GM18505 (cell line): Measurements from ENCODE around the gene SUMF1.

Experiments used
- ATAC-seq: cut with Tn5 transposase; IDR thresholded peaks from one replicate; pipeline ENCODE4 v1.9.1; 2021; ENCODE audit not compliant: unreplicated experiment
- POLR2A ChIP-seq: IDR thresholded peaks from 4 replicates; pipeline ENCODE4 v1.6.1; 2011; ENCODE audit warnings: borderline replicate concordance; ENCODE audit not compliant: insufficient read depth, insufficient read length; ENCODE audit errors: extremely low read depth

SUMF1 gene

GRCh38 chr3:4466741-4467521, at the start of gene SUMF1:
TSS of gene SUMF1 (minus strand) at chr3:4467269. CDS start at chr3:4467245, 24 bp downstream.
- TF ChIP-seq POLR2A = peak; percentile 88
- ATAC-seq = peak; percentile 100

DNA sequence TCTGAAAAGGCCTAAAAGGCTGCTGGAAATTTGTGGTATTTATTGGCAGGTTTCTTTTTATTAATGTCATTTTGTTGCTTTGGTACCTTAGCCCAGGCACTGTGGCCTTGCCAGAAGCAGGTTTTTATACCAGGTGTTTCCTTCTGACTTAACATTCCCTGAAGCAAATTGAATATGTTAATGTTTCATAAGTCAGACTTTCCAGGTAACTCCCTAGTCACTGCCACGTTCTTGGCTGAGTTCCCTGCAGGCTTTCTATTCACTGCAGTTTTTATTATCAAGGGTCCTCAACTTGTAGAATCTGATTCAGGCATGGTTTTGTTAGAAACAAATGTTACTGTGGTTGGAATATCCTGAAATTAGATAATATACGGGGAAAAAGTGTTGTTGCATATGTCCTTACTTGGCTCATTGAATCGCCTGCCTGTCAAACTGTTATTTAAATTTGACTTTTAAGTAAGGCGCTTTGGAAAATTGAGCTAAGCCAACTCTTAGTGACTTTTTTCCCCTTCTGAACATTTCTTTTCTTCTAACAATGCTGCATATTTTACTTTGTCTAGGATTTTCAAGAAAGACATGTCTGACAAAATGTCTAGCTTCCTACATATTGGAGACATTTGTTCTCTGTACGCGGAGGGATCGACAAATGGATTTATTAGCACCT, 49.0 kb upstream of the SUMF1 start:
- TF ChIP-seq POLR2A = no peak

DNA sequence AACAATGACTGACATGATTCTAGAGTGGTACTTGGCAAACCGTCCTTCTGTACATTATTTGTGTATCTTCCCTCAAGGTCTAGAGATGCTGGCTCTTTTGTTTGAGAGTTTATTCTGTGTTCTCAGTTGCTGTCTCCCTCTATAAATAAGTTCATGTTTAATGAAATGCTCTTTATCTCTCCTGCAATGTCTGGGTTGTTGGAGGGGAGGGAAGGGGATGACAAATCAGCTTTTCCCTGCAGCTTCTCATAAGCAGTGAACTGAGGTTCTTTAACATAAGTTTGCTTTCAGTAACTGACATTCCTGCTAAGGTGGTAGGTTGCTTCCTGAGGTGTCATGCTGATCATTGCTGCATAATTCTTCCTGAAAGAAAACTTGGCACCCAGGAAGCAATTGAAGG, 47.8 kb upstream of the SUMF1 start:
- ATAC-seq = no peak
- TF ChIP-seq POLR2A = no peak

More for the DNA sequence above, 49.0 kb upstream of the SUMF1 start:
- no peak for ATAC-seq

- TF ChIP-seq POLR2A = no peak
- no peak for ATAC-seq
These were observed 47.3 kb upstream of the SUMF1 start for GRCh38 chr3:4514321-4514720.

GRCh38 chr3:4512895-4513616, 46.0 kb upstream of the SUMF1 start:
- ATAC-seq = no peak
- no peak for TF ChIP-seq POLR2A

DNA sequence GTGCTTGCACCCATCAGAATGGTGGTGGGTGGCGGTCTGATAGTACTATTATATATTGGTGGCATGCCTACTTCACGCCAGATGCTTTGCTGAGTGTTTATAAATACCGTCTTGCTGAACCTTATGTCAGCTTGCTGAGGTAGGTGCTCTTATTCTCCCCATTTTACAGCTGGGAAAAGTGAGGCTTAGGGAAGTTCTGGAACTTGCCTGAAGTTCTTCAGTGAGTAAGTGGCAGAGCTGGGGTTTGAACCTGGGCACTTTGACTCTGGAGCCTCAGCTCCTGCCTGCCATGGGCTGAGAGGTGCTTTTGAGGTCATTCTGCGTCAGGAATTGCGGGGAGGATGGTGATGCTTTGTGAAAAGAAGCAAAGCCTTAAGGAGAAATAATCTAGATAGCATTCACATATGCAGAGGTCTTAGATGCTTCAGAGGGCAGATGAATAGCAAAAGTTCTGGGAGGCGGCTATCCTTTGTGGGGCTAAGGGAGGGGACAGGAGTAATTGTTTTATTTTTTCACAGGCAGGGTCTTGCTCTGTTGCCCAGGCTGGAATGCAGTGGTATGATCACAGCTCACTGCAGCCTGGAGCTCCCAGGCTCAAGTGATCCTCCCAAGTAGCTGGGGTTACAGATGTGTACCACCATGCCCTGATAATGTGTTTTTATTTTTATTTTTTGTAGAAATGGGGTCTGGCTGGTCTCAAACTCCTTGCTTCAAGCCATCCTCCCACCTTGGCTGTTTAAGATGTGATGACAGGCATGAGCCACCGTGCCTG, 44.6 kb upstream of the SUMF1 start:
- ATAC-seq = no peak
- no peak for TF ChIP-seq POLR2A

- no peak for ATAC-seq
- no peak for TF ChIP-seq POLR2A
These were observed 43.1 kb upstream of the SUMF1 start for GRCh38 chr3:4509983-4510755.

GRCh38 chr3:4509043-4509442, 42.0 kb upstream of the SUMF1 start:
- no peak for ATAC-seq
- no peak for TF ChIP-seq POLR2A

DNA sequence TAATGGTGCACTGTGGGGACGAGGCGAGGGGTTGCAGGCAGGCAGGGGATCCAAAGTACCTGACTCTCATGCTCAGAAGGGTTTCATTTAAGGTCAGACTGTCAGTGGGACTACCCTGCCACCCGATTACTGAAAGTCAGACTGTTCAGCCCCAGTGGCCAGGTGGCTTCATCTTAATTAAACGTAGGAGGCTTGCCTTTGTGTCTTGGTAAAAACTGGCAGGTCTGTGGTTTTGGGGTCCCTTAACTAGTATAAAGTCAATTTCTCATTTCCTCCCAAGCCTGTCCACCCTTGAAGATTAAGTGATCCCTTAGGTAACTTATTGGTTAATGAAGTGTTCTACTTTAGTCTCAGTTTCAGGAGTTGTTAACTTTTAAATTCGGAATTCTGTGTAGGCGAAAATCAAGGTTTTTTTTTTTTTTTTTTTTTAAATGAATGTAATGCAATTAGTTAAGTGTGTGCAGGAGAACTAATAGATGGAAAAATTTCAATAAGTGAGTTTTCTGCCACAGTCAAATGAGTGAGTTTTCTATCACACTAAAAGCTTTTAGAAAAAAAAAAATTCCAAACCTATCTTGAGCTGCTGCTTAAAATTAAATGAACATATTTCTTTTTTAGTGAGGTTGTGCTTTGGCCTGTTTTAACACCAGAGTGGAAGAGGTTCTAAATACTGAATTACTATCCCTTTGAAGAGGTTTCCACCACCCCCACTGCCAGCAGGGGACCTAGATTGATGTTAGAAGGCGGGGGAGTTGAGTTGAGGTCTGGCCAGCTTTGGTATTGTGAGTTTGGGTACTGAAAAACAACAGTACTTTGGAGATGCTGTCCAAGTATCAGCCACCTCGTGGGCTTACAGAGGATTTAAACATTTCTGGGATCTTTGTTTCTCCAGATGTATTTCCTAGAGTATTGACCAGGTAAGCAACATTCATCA, 41.2 kb upstream of the SUMF1 start:
- ATAC-seq = peak; percentile 63
- no peak for TF ChIP-seq POLR2A

DNA sequence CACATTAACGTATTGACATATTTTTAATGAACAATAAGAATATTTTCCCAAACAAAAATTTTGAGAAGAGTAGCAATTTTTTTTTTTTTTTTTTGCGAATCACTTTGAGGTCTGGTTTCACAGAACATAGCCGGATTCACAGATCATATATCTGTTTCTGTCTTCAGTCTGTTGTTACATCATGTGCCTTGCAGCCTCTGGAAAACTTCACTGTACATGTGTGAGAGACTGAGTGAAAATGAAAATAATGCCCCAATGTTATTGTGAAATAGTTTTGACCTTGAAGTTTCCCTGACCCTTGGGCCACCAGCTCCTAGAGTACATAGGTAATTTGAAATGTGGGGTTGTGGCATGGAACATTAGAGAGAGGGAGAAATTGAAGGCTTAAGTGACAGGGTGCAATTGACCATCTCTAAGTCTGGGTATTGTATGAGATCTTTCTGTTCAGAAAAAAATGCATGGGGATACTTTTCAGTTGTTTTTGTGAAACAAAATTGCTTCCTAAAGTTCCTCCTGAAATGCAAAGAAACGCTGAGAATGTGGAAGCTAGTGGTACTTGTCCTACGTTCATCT, 40.0 kb upstream of the SUMF1 start:
- ATAC-seq = no peak
- TF ChIP-seq POLR2A = no peak

DNA sequence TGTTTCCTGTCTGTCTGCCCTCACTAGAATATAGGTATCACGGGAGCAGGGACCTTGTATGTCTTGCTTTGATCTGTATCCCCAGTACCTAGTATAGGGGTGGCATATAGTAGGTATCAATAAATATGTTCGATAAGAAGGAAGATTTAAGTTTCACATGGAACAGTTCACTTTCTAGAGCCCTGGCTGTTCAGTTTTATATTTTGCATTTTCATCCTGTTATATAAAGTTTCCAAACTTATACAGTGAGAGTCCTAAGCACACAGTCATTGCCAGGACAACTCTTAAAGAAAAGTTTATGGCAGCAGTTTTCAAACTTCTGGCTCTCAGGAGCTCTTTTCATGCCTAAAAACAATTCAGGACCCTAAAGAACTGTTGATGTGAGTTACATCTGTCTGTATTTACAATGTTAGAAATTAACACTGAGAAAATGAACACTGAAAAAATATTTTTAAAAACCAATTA, 39.5 kb upstream of the SUMF1 start:
- TF ChIP-seq POLR2A = no peak
- ATAC-seq = no peak
